Activated naive CD8-positive, alpha-beta T cell (primary cell): Measurements from ENCODE around the gene RPEL1.
"Not testable (repeated sequence)": the region's sequence is repeated elsewhere in the genome, so short reads cannot be mapped to it uniquely, and the experiment has no call there.

Experiments
- H3K27ac Mint-ChIP-seq: one replicate; pipeline ENCODE4 v1.8.0; 2021; ENCODE audit warnings: mixed read lengths
- H3K27me3 Mint-ChIP-seq: one replicate; pipeline ENCODE4 v1.8.0; 2021; ENCODE audit warnings: mixed read lengths
- H3K36me3 Mint-ChIP-seq: one replicate; pipeline ENCODE4 v1.8.0; 2021; ENCODE audit warnings: mixed read lengths
- H3K4me1 Mint-ChIP-seq: one replicate; pipeline ENCODE4 v1.8.0; 2021; ENCODE audit warnings: low read depth, mixed read lengths
- H3K4me3 Mint-ChIP-seq: one replicate; pipeline ENCODE4 v1.8.0; 2021; ENCODE audit warnings: mild to moderate bottlenecking, mixed read lengths
- H3K9me3 Mint-ChIP-seq: one replicate; pipeline ENCODE4 v1.8.0; 2021; ENCODE audit warnings: low read depth, mixed read lengths

RPEL1 gene

DNA sequence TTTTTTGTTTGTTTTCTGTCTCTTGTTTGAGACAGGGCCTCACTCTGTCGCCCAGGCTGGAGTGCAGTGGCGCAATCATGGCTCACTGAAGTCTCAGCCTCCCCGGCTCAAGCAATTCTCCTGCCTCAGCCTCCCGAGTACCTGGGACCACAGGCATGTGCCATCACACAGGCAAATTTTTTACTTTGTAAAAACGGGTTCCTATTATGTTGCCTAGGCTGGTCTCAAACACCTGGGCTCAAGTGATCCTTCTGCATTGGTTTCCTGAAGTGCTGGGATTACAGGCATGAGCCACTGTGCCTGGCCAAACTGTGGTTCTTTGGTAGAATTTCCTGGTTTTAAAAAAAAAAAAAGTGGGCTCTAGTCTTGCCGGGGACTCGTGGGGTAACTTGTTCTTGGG lies at the start of gene RPEL1:
Gene RPEL1 (plus strand): TSS at position 301 of the 400 bp plus-strand sequence. CDS start 110 bp downstream, outside the sequence.
- not testable (repeated sequence) for H3K36me3 Mint-ChIP-seq, H3K4me1 Mint-ChIP-seq, H3K9me3 Mint-ChIP-seq, H3K4me3 Mint-ChIP-seq, H3K27me3 Mint-ChIP-seq, H3K27ac Mint-ChIP-seq

GRCh38 chr10:103196516-103196915 lies 49.2 kb upstream of the RPEL1 start:
- Mint-ChIP-seq H3K27me3 (no peaks in the 10 kb centered on the region), H3K9me3 (no peaks in the 10 kb centered on the region), H3K4me1 (peaks cover 22% of the 10 kb centered on the region), H3K4me3 (no peak overlapping the region), H3K36me3 (no peaks in the 10 kb centered on the region), H3K27ac (no peak overlapping the region)

GRCh38 chr10:103197174-103197573 lies 48.5 kb upstream of the RPEL1 start:
- H3K9me3 Mint-ChIP-seq = no peaks in the 10 kb centered on the region
- peaks cover 16% of the 10 kb centered on the region for H3K4me1 Mint-ChIP-seq
- H3K4me3 Mint-ChIP-seq = no peak overlapping the region
- H3K27ac Mint-ChIP-seq = peak overlapping the region; percentile 7
- H3K36me3 Mint-ChIP-seq = no peaks in the 10 kb centered on the region
- H3K27me3 Mint-ChIP-seq = no peaks in the 10 kb centered on the region

DNA sequence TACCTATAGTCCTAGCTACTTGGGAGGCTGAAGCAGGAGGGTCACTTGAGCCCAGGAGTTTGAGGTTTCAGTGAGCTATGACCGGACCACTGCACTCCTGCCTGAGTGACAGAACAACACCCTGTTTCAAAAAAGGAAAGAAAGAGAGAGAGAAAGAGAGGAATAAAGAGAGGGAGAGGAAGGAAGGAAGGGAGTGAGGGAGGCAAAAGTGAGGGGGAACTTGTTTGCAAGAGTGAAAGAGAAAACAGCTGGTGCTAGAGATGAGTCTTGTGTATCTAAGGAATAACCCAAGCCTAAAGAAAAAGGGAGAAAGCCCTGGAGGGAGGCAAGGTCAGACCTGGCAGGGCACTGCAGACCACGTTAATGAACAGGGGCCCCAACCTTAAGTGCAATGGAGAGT lies 47.8 kb upstream of the RPEL1 start:
- no peak overlapping the region for H3K4me3 Mint-ChIP-seq
- no peak overlapping the region for H3K27ac Mint-ChIP-seq

DNA sequence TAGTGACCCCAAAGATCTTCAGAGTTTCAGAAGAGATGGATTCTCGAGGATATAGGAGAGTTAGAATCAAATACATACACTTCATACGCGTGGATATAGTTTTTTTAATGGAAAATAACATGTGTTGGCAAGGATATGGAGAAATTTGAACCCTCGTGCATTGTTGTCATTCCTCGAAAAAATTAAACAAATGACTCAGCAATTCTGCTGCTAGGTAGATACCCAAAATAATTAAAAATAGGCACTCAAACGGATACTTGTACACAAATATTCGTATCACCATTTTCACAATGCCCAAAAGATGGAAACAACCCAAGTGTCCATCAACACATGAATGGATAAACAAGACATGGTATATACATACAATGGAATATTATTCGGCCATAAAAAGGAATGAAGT lies 47.0 kb upstream of the RPEL1 start:
- H3K27me3 Mint-ChIP-seq = no peaks in the 10 kb centered on the region
- no peaks in the 10 kb centered on the region for H3K9me3 Mint-ChIP-seq
- peaks cover 12% of the 10 kb centered on the region for H3K4me1 Mint-ChIP-seq
- no peak overlapping the region for H3K4me3 Mint-ChIP-seq
- no peak overlapping the region for H3K27ac Mint-ChIP-seq
- H3K36me3 Mint-ChIP-seq = no peaks in the 10 kb centered on the region

More for the DNA sequence above, 47.8 kb upstream of the RPEL1 start:
- no peaks in the 10 kb centered on the region for H3K9me3 Mint-ChIP-seq
- H3K4me1 Mint-ChIP-seq = peaks cover 16% of the 10 kb centered on the region
- H3K27me3 Mint-ChIP-seq = no peaks in the 10 kb centered on the region
- no peaks in the 10 kb centered on the region for H3K36me3 Mint-ChIP-seq

- Mint-ChIP-seq H3K27ac (no peak overlapping the region), H3K9me3 (no peaks in the 10 kb centered on the region), H3K36me3 (no peaks in the 10 kb centered on the region), H3K27me3 (no peaks in the 10 kb centered on the region), H3K4me1 (peaks cover 10% of the 10 kb centered on the region), H3K4me3 (no peak overlapping the region)
Observed at GRCh38 chr10:103199488-103199887, 46.2 kb upstream of the RPEL1 start.

DNA sequence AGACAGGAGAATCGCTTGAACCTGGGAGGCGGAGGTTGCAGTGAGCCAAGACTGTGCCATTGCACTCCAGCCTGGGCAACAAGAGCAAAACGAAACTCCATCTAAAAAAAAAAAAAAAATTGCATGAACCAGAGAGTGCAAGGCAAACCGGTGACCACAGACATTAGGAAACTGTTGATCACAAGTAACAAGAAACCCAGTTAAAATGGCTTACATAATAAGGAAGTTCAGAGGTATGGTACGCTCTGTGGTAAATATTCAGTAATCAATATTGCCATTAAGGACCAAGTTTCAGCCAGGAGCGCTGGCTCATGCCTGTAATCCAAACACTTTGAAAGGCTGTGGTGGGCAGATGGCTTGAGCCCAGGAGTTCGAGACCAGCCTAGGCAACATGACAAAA lies 43.4 kb upstream of the RPEL1 start:
- Mint-ChIP-seq H3K4me3 (no peak overlapping the region), H3K36me3 (no peaks in the 10 kb centered on the region), H3K9me3 (no peaks in the 10 kb centered on the region), H3K27ac (no peak overlapping the region), H3K27me3 (peaks cover 1% of the 10 kb centered on the region), H3K4me1 (peaks cover 4% of the 10 kb centered on the region)

DNA sequence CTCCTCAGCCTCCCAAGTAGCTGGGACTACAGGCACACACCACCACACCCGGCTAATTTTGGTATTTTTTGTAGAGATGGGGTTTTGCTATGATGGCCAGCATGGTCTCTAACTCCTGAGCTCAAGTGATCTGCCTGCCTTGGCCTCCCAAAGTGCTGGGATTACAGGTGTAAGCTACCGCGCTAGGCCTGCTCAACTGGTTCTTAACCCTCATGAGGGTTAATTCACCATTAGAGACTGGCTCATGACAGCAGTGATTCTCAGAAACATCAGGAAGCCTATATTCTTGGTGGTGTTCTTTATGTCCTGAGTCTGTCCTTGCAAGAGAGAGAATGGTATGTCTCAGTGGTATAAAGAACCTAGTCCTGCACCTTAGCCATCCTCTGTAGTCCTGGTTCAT lies 42.2 kb upstream of the RPEL1 start:
- H3K4me3 Mint-ChIP-seq = no peak overlapping the region
- peaks cover 1% of the 10 kb centered on the region for H3K27me3 Mint-ChIP-seq
- no peaks in the 10 kb centered on the region for H3K9me3 Mint-ChIP-seq
- no peak overlapping the region for H3K27ac Mint-ChIP-seq
- H3K4me1 Mint-ChIP-seq = no peaks in the 10 kb centered on the region
- H3K36me3 Mint-ChIP-seq = no peaks in the 10 kb centered on the region

DNA sequence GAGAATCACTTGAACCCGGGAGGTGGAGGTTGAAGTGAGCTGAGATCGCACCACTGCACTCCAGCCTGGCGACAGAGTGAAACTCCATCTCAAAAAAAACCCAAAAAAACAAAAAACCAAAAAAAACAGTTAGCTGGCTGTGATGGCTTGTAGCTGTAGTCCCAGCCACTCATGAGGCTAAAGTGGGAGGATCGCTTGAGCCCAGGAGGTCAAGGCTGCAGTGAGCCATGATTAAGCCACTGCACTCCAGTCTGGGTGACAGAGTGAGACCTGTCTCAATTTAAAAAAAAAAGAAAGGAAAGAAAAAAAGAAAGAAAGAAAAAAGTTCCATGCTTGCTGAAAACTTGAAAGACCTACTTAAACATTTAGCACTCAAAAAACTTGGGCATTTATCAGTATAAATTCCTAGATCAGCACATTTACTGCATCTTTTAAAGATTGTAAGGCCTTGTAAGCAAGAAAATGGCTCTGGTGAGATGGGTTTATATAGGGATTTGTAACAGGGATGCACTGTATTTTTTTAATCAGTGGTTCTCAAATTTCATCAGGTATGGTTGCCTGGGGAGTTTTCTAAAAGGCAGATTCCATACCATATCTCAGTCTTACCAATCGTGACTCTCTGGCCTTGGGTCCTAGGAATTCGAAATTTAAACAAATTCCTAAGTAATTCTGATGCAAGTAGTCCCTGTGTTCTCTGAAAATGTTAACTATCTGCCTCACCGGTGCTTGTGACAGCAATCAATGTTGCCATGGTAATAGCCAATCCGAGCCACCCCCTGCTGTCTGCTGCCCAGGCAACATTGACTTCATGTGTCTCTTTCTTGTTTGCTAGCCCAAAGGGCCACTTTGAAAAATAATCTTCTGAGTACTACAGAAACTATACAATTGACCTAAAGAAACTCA lies 41.1 kb upstream of the RPEL1 start:
- Mint-ChIP-seq H3K4me3 (no peak overlapping the region), H3K27ac (no peak overlapping the region)

DNA sequence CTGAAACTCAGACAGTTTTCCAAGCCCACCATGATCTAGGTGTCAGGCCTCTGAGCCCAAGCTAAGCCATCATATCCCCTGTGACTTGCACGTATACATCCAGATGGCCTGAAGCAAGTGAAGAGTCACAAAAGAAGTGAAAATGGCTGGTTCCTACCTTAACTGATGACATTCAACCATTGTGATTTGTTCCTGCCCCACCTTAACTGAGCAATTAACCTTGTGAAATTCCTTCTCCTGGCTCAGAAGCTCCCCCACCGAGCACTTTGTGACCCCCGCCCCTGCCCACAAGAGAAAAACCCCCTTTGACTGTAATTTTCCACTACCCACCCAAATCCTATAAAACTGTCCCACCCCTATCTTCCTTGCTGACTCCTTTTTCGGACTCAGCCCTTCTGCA lies 40.3 kb upstream of the RPEL1 start:
- H3K27me3 Mint-ChIP-seq, H3K36me3 Mint-ChIP-seq, H3K4me3 Mint-ChIP-seq, H3K27ac Mint-ChIP-seq, H3K9me3 Mint-ChIP-seq, H3K4me1 Mint-ChIP-seq: not testable (repeated sequence)

More for the DNA sequence above, 41.1 kb upstream of the RPEL1 start:
- Mint-ChIP-seq H3K4me1 (no peaks in the 10 kb centered on the region), H3K9me3 (no peaks in the 10 kb centered on the region), H3K27me3 (peaks cover 1% of the 10 kb centered on the region), H3K36me3 (no peaks in the 10 kb centered on the region)

DNA sequence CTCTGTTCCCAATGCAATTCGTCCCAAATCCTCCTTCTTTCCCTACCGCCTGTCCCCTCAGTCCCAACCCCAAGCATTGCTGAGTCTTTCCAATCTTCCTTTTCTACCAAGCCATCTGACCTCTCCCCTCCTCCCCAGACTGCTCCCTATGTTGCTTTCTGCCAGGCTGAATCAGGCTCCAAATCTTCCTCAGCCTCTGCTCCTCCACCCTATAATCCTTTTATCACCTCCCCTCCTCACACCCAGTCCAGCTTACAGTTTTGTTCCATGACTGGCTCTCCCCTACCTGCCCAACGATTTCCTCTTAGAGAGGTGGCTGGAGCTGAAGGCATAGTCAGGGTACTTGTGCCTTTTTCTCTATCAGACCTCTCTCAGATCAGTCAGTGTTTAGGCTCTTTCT lies 39.0 kb upstream of the RPEL1 start:
- H3K4me3 Mint-ChIP-seq, H3K4me1 Mint-ChIP-seq, H3K27ac Mint-ChIP-seq, H3K27me3 Mint-ChIP-seq, H3K9me3 Mint-ChIP-seq, H3K36me3 Mint-ChIP-seq: not testable (repeated sequence)

GRCh38 chr10:103207141-103207540 lies 38.5 kb upstream of the RPEL1 start:
- Mint-ChIP-seq H3K36me3 (peaks cover 2% of the 10 kb centered on the region), H3K27ac (no peak overlapping the region), H3K27me3 (peaks cover 1% of the 10 kb centered on the region), H3K9me3 (peaks cover under 1% of the 10 kb centered on the region), H3K4me3 (no peak overlapping the region), H3K4me1 (no peaks in the 10 kb centered on the region)

DNA sequence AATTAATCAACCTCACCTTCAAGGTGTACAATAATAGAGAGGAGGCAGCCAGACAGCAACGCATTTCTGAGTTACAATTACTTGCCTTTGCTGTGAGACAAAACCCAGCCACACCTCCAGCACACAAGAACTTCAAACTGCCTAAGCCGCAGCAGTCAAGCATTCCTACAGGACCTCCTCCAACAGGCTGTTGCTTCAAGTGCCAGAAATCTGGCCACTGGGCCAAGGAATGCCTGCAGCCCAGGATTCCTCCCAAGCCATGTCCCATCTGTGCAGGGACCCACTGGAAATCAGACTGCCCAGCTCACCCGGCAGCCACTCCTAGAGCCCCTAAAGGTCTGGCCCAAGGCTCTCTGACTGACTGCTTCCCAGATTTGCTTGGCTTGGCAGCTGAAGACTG lies 38.0 kb upstream of the RPEL1 start:
- H3K9me3 Mint-ChIP-seq, H3K4me3 Mint-ChIP-seq, H3K36me3 Mint-ChIP-seq, H3K4me1 Mint-ChIP-seq, H3K27ac Mint-ChIP-seq, H3K27me3 Mint-ChIP-seq: not testable (repeated sequence)

DNA sequence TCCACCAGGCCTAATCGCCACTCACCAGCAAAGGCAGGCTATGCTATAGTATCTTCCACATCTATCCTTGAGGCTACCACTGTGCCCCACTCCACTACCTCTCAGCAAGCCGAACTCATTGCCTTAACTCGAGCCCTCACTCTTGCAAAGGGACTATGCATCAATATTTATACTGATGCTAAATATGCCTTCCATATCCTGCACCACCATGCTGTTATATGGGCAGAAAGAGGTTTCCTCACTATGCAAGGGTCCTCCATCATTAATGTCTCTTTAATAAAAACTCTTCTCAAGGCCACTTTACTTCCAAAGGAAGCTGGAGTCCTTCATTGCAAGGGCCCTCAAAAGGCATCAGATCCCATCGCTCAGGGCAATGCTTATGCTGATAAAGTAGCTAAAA lies 35.4 kb upstream of the RPEL1 start:
- H3K9me3 Mint-ChIP-seq, H3K4me1 Mint-ChIP-seq, H3K27me3 Mint-ChIP-seq, H3K27ac Mint-ChIP-seq, H3K36me3 Mint-ChIP-seq, H3K4me3 Mint-ChIP-seq: not testable (repeated sequence)

- peaks cover 5% of the 10 kb centered on the region for H3K9me3 Mint-ChIP-seq
- H3K4me1 Mint-ChIP-seq = no peaks in the 10 kb centered on the region
- H3K4me3 Mint-ChIP-seq = no peak overlapping the region
Observed at GRCh38 chr10:103215601-103216000, 30.1 kb upstream of the RPEL1 start.

GRCh38 chr10:103216362-103216761 lies 29.3 kb upstream of the RPEL1 start:
- H3K4me1 Mint-ChIP-seq, H3K27ac Mint-ChIP-seq, H3K27me3 Mint-ChIP-seq, H3K4me3 Mint-ChIP-seq, H3K36me3 Mint-ChIP-seq, H3K9me3 Mint-ChIP-seq: not testable (repeated sequence)

More at GRCh38 chr10:103215601-103216000, 30.1 kb upstream of the RPEL1 start:
- Mint-ChIP-seq H3K27me3 (peaks cover 2% of the 10 kb centered on the region), H3K36me3 (peaks cover 4% of the 10 kb centered on the region), H3K27ac (no peak overlapping the region)
